Measurements from ENCODE around the gene IL1RAPL1.

Gene IL1RAPL1

GRCh38 chrX:28850955-28851354 lies 263.7 kb downstream of the IL1RAPL1 start:
- no peak for DNase-seq (ENCODE audit: low read depth in 2 of 2)
- no peak overlapping the region for H3K4me3 ChIP-seq (replicated peaks in 1 of 2; ENCODE audit: low read depth in 2 of 2, low read length in 2 of 2)
- no peak for TF ChIP-seq CTCF (IDR thresholded peaks at IDR 0.05; ENCODE audit: low read depth, low read length)

GRCh38 chrX:28851871-28852270 lies 264.6 kb downstream of the IL1RAPL1 start:
- no peak overlapping the region for H3K4me3 ChIP-seq (replicated peaks in 1 of 2; ENCODE audit: low read depth in 2 of 2, low read length in 2 of 2)

GRCh38 chrX:28854637-28855036 lies 267.4 kb downstream of the IL1RAPL1 start:
- no peak for TF ChIP-seq CTCF (IDR thresholded peaks at IDR 0.05; ENCODE audit: low read depth, low read length)
- H3K4me3 ChIP-seq (replicated peaks in 1 of 2; ENCODE audit: low read depth in 2 of 2, low read length in 2 of 2): no peak overlapping the region
- peak; percentile 1 to 11 for DNase-seq (ENCODE audit: low read depth in 2 of 2)

More at GRCh38 chrX:28851871-28852270, 264.6 kb downstream of the IL1RAPL1 start:
- no peak for DNase-seq (ENCODE audit: low read depth in 2 of 2)
- TF ChIP-seq CTCF (IDR thresholded peaks at IDR 0.05; ENCODE audit: low read depth, low read length): no peak

GRCh38 chrX:28876408-28876807 lies 289.2 kb downstream of the IL1RAPL1 start:
- no peak for TF ChIP-seq CTCF (IDR thresholded peaks at IDR 0.05; ENCODE audit: low read depth, low read length)
- no peak overlapping the region for H3K4me3 ChIP-seq (replicated peaks in 1 of 2; ENCODE audit: low read depth in 2 of 2, low read length in 2 of 2)
- no peak for DNase-seq (ENCODE audit: low read depth in 2 of 2)

- DNase-seq (ENCODE audit: low read depth in 2 of 2): no peak
Observed at GRCh38 chrX:28876901-28877300, 289.7 kb downstream of the IL1RAPL1 start.

GRCh38 chrX:28880136-28880535 lies 292.9 kb downstream of the IL1RAPL1 start:
- no peak for TF ChIP-seq CTCF (IDR thresholded peaks at IDR 0.05; ENCODE audit: low read depth, low read length)
- no peak overlapping the region for H3K4me3 ChIP-seq (replicated peaks in 1 of 2; ENCODE audit: low read depth in 2 of 2, low read length in 2 of 2)
- DNase-seq (ENCODE audit: low read depth in 2 of 2): peak; percentile 46 to 70

More at GRCh38 chrX:28876901-28877300, 289.7 kb downstream of the IL1RAPL1 start:
- no peak for TF ChIP-seq CTCF (IDR thresholded peaks at IDR 0.05; ENCODE audit: low read depth, low read length)
- no peak overlapping the region for H3K4me3 ChIP-seq (replicated peaks in 1 of 2; ENCODE audit: low read depth in 2 of 2, low read length in 2 of 2)

GRCh38 chrX:28884823-28885222 lies 297.6 kb downstream of the IL1RAPL1 start:
- DNase-seq (ENCODE audit: low read depth in 2 of 2): no peak
- no peak for TF ChIP-seq CTCF (IDR thresholded peaks at IDR 0.05; ENCODE audit: low read depth, low read length)
- no peak overlapping the region for H3K4me3 ChIP-seq (replicated peaks in 1 of 2; ENCODE audit: low read depth in 2 of 2, low read length in 2 of 2)
